22Rv1 (cell line): ENCODE measurements around the gene IQSEC3.

Experiments used
- ZFX ChIP-seq: fragments of 450-650 bp; IDR thresholded peaks from 2 replicates; pipeline ENCODE4 v1.6.1; 2017; ENCODE audit warnings: antibody characterized with exemption, borderline replicate concordance
- TF ChIP-seq, protein P1 (sequence below): fragments of 450-650 bp; IDR thresholded peaks from 2 replicates; pipeline ENCODE4 v1.5.1; 2017; ENCODE audit warnings: mild to moderate bottlenecking

DNA sequence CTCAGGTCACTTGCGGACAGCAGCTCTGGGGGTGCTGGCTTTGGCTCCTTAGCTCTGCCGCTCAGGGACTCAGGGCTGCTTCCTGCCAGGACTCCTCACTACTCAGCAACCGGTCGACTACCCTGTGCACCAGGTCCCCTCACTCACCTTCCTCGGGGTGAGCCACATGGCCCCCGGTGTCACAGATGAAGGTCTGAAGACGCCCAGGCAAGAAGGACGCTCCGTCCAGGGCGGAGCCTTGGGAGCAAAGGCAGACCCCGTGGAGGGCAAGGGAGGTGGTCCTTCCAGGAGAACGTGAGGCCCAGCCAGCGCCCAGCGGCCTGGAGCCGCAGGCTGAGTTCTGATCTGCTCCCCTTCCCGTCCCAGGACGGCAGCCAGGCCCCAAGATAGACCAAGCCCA is 115.4 kb downstream of the IQSEC3 start:
- TF ChIP-seq, protein P1, sequence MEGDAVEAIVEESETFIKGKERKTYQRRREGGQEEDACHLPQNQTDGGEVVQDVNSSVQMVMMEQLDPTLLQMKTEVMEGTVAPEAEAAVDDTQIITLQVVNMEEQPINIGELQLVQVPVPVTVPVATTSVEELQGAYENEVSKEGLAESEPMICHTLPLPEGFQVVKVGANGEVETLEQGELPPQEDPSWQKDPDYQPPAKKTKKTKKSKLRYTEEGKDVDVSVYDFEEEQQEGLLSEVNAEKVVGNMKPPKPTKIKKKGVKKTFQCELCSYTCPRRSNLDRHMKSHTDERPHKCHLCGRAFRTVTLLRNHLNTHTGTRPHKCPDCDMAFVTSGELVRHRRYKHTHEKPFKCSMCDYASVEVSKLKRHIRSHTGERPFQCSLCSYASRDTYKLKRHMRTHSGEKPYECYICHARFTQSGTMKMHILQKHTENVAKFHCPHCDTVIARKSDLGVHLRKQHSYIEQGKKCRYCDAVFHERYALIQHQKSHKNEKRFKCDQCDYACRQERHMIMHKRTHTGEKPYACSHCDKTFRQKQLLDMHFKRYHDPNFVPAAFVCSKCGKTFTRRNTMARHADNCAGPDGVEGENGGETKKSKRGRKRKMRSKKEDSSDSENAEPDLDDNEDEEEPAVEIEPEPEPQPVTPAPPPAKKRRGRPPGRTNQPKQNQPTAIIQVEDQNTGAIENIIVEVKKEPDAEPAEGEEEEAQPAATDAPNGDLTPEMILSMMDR, result no peak
- TF ChIP-seq ZFX, result no peak
